Common myeloid progenitor, CD34-positive (primary cell): ENCODE measurements around the gene ZFPM1.
"Not testable (repeated sequence)": the region's sequence is repeated elsewhere in the genome, so short reads cannot be mapped to it uniquely, and the experiment has no call there.

Experiments
- CTCF ChIA-PET: fragments of 350-600 bp; sonication (Branson Sonifier 250); formaldehyde crosslinking; loops from one replicate; lab custom pipeline; 2021; ENCODE audit warnings: antibody characterized with exemption; lab: Charles Lee
- POLR2A ChIA-PET: fragments of 350-600 bp; sonication (Branson Sonifier 250); formaldehyde crosslinking; loops from one replicate; lab custom pipeline; 2021; ENCODE audit warnings: antibody characterized with exemption; lab: Charles Lee
- DNase-seq, 3 donors: peaks; one replicate each; pipeline versions ENCODE4 v3.0.0 to v3.0.0-alpha.2; 2013
- H3K27ac ChIP-seq, 2 experiments: 1 replicate in 1 of 2; 2 replicates in 1 of 2; pipeline ENCODE4 v1.7.0; 2013; ENCODE audit warnings: inconsistent platforms in 2 of 2, low read length in 2 of 2, mild to moderate bottlenecking in 2 of 2, low read depth in 1 of 2, moderate library complexity in 1 of 2; ENCODE audit not compliant: severe bottlenecking in 2 of 2, insufficient read depth in 1 of 2, poor library complexity in 1 of 2
- H3K27me3 ChIP-seq, 5 experiments: replicated peaks in 2 of 5; 1 replicate in 3 of 5; 2 replicates in 2 of 5; pipeline versions ENCODE4 v1.6.1 to v1.7.0; 2013; ENCODE audit warnings: low read length in 4 of 5, mild to moderate bottlenecking in 2 of 5, moderate library complexity in 2 of 5, inconsistent platforms in 1 of 5; ENCODE audit not compliant: insufficient read depth in 5 of 5, control insufficient read depth in 4 of 5
- H3K36me3 ChIP-seq, 4 experiments: 1 replicate in 2 of 4; 2 replicates in 2 of 4; pipeline versions ENCODE4 v1.6.1 to v1.7.0; 2013; ENCODE audit warnings: low read length in 3 of 4, control low read depth in 1 of 4, mild to moderate bottlenecking in 1 of 4; ENCODE audit not compliant: control insufficient read depth in 4 of 4, insufficient read depth in 4 of 4
- H3K4me1 ChIP-seq, 4 experiments: 1 replicate in 3 of 4; 2 replicates in 1 of 4; pipeline versions ENCODE4 v1.6.1 to v1.7.1; 2013; ENCODE audit warnings: low read length in 3 of 4, mild to moderate bottlenecking in 3 of 4, control low read depth in 1 of 4, inconsistent platforms in 1 of 4, moderate library complexity in 1 of 4; ENCODE audit not compliant: control insufficient read depth in 4 of 4, insufficient read depth in 4 of 4; ENCODE audit errors: control extremely low read depth in 1 of 4
- H3K4me3 ChIP-seq, 7 experiments: 1 replicate in 4 of 7; 2 replicates in 3 of 7; pipeline versions ENCODE4 v1.5.1 to v1.7.0; 2013; ENCODE audit warnings: mild to moderate bottlenecking in 7 of 7, low read length in 6 of 7, moderate library complexity in 6 of 7, inconsistent platforms in 2 of 7, low read depth in 2 of 7, control low read depth in 1 of 7; ENCODE audit not compliant: insufficient read depth in 4 of 7, control insufficient read depth in 1 of 7; ENCODE audit errors: extremely low read depth in 1 of 7
- H3K9me3 ChIP-seq, 5 experiments: 1 replicate in 4 of 5; 2 replicates in 1 of 5; pipeline versions ENCODE4 v1.6.1 to v1.7.1; 2013; ENCODE audit warnings: low read length in 4 of 5, mild to moderate bottlenecking in 2 of 5, inconsistent platforms in 1 of 5, low read depth in 1 of 5, moderate library complexity in 1 of 5; ENCODE audit not compliant: control insufficient read depth in 4 of 5, insufficient read depth in 2 of 5; ENCODE audit errors: control extremely low read depth in 1 of 5
- WGBS: methylation state at CpG from one replicate; pipeline ENCODE4 v1.1.5; 2013; ENCODE audit not compliant: insufficient coverage; 5-methylcytosine and 5-hydroxymethylcytosine counted together

Gene ZFPM1

GRCh38 chr16:88515371-88515770 lies 62.3 kb downstream of the ZFPM1 start:
- H3K27ac ChIP-seq, result no peak overlapping the region
- H3K27me3 ChIP-seq, result no peaks in the 10 kb centered on the region
- WGBS, result 98% methylated on average over 9 of the region's 9 CpGs
- peaks cover 0 to 12% (median 8%) of the 10 kb centered on the region in 4 experiments for H3K36me3 ChIP-seq
- ChIA-PET POLR2A (interaction anchor here (0.7 to 0.8 kb wide), 2 partner anchors 27 to 205 kb away, joined by 3 read pairs; no protein-coding TSS in a partner anchor), CTCF (interaction anchor here (1.0 to 1.3 kb wide), 3 partner anchors 10 to 324 kb away, joined by 3 to 5 read pairs (median 3); no protein-coding TSS in a partner anchor)
- H3K4me3 ChIP-seq, result no peak overlapping the region
- DNase-seq, result no peak
- H3K4me1 ChIP-seq, result peaks cover 0 to 6% (median 0%) of the 10 kb centered on the region in 4 experiments
- H3K9me3 ChIP-seq, result no peaks in the 10 kb centered on the region

GRCh38 chr16:88515925-88516594 lies 63.0 kb downstream of the ZFPM1 start:
- Histone ChIP-seq H3K4me1 (peaks cover 0 to 6% (median 0%) of the 10 kb centered on the region in 4 experiments), H3K27me3 (no peaks in the 10 kb centered on the region), H3K36me3 (peaks cover 0 to 12% (median 8%) of the 10 kb centered on the region in 4 experiments), H3K27ac (no peak overlapping the region), H3K9me3 (no peaks in the 10 kb centered on the region), H3K4me3 (no peak overlapping the region)
- WGBS, result 93% methylated on average over 20 of the region's 23 CpGs
- POLR2A ChIA-PET, result no interaction called here
- CTCF ChIA-PET, result interaction anchor here (1.0 to 1.3 kb wide), 3 partner anchors 11 to 325 kb away, joined by 3 to 5 read pairs (median 3); no protein-coding TSS in a partner anchor
- DNase-seq, result no peak

- 96% methylated on average over 15 of the region's 20 CpGs for WGBS
- CTCF ChIA-PET, result no interaction called here
These were observed 63.6 kb downstream of the ZFPM1 start for GRCh38 chr16:88516601-88517061.

DNA sequence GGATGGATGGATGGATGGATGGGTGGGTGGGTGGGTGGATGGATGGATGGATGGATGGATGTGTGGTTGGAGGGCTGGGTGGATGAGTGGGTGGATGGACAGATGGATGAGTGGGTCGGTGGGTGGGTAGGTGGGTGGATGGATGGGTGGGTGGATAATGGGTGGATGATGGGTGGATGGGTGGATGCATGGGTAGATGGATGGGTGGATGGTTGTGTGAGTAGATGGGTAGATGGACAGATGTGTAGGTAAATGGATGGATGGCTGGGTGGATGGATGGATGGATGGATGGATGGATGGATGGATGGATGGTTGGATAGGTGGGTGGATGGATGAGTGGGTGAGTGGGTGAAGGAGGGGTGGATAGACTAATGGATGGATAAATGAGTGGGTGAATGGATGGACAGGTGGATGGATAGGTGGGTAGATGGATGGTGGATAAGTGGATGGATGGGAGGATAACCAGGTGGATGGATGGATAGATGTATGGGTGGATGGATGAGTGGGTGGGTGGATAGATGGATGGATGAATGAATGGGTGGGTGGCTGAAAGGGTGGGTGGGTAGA lies 64.2 kb downstream of the ZFPM1 start:
- H3K27me3 ChIP-seq, DNase-seq, POLR2A ChIA-PET, H3K4me3 ChIP-seq, H3K27ac ChIP-seq, H3K4me1 ChIP-seq, CTCF ChIA-PET, H3K9me3 ChIP-seq: not testable (repeated sequence)
- H3K36me3 ChIP-seq, result peaks cover 0 to 12% (median 8%) of the 10 kb centered on the region in 4 experiments
- WGBS, result 92% methylated on average over 1 of the region's 1 CpG

More at GRCh38 chr16:88516601-88517061, 63.6 kb downstream of the ZFPM1 start:
- H3K9me3 ChIP-seq, result no peaks in the 10 kb centered on the region
- no peaks in the 10 kb centered on the region for H3K27me3 ChIP-seq
- peaks cover 0 to 12% (median 8%) of the 10 kb centered on the region in 4 experiments for H3K36me3 ChIP-seq
- H3K27ac ChIP-seq, result no peak overlapping the region
- no peak overlapping the region for H3K4me3 ChIP-seq
- peaks cover 0 to 6% (median under 1%) of the 10 kb centered on the region in 4 experiments for H3K4me1 ChIP-seq
- POLR2A ChIA-PET, result no interaction called here
- DNase-seq, result no peak

DNA sequence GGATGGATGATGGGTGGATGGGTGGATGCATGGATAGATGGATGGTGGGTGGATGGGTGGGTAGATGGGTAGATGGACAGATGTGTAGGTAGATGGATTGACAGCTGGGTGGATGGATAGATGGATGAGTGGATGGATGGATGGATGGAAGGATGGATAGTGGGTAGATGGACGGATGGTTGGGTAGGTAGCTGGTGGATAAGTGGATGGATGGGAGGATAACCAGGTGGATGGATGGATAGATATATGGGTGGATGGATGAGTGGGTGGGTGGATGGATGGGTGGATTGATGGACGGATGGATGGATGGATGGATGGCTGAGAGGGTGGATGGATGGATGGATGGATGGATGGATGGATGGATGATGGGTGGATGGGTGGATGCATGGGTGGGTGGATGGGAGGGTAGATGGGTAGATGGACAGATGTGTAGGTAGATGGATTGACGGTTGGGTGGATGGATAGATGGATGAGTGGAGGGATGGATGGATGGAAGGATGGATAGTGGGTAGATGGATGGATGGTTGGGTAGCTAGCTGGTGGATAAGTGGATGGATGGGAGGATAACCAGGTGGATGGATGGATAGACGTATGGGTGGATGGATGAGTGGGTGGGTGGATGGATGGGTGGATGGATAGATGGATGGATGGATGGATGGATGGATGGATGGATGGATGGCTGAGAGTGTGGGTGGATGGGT lies 65.5 kb downstream of the ZFPM1 start:
- DNase-seq, H3K9me3 ChIP-seq, POLR2A ChIA-PET, H3K27ac ChIP-seq, H3K27me3 ChIP-seq, H3K4me3 ChIP-seq: not testable (repeated sequence)
- CTCF ChIA-PET, result interaction anchor here (1.4 kb wide), 1 partner anchor 75 kb away, joined by 4 read pairs; no protein-coding TSS in a partner anchor
- peaks cover 0 to 12% (median 5%) of the 10 kb centered on the region in 4 experiments for H3K36me3 ChIP-seq
- peaks cover 0 to 19% (median 17%) of the 10 kb centered on the region in 4 experiments for H3K4me1 ChIP-seq
- 96% methylated on average over 4 of the region's 4 CpGs for WGBS

GRCh38 chr16:88519240-88519639 lies 66.2 kb downstream of the ZFPM1 start:
- Histone ChIP-seq H3K27me3 (no peaks in the 10 kb centered on the region), H3K9me3 (no peaks in the 10 kb centered on the region), H3K36me3 (peaks cover 0 to 11% (median 5%) of the 10 kb centered on the region in 4 experiments), H3K4me1 (peaks cover 0 to 26% (median 22%) of the 10 kb centered on the region in 4 experiments), H3K27ac (no peak overlapping the region), H3K4me3 (no peak overlapping the region)
- ChIA-PET POLR2A (no interaction called here), CTCF (interaction anchor here (1.4 kb wide), 1 partner anchor 76 kb away, joined by 4 read pairs; no protein-coding TSS in a partner anchor)
- DNase-seq, result no peak
